H1 (cell line): Measurements from ENCODE around the gene SYCE3. TPM values are rescaled to one million over a fixed set of nuclear protein-coding genes. Genes with fewer than 3 reads are reported as not detected.

Source experiments
- CTCF ChIA-PET: fragments of 300-600 bp; sonication (Branson Sonifier 250); formaldehyde crosslinking; loops from one replicate; lab custom pipeline; 2021; ENCODE audit not compliant: partially characterized antibody; lab: Charles Lee
- POLR2A ChIA-PET: fragments of 300-600 bp; sonication (Branson Sonifier 250); formaldehyde crosslinking; loops from one replicate; lab custom pipeline; 2021; ENCODE audit warnings: inconsistent platforms; ENCODE audit not compliant: partially characterized antibody; lab: Charles Lee
- DNase-seq, 2 experiments: peaks; one replicate each; pipeline versions ENCODE4 v3.0.0 to v3.0.0-alpha.2; 2010 to 2022; ENCODE audit warnings: low spot score in 2 of 2, low read depth in 1 of 2, mixed read lengths in 1 of 2
- FAIRE-seq: peaks from 2 replicates; lab custom pipeline; 2011; peaks lifted over from hg19 to GRCh38; lab: Jason Lieb, UNC
- H2AFZ ChIP-seq: 2 replicates; pipeline ENCODE4 v1.8.1; 2012; ENCODE audit warnings: low read length, inconsistent platforms
- H2AK5ac ChIP-seq: 2 replicates; pipeline ENCODE4 v1.6.1; 2013; ENCODE audit warnings: low read depth, low read length
- H2BK120ac ChIP-seq: replicated peaks from 2 replicates; pipeline ENCODE3; 2013; ENCODE audit warnings: low read depth, low read length, inconsistent platforms
- H2BK12ac ChIP-seq: 2 replicates; pipeline ENCODE4 v1.6.1; 2013; ENCODE audit warnings: low read depth, low read length
- H2BK15ac ChIP-seq: 2 replicates; pipeline ENCODE4 v1.6.1; 2013; ENCODE audit warnings: low read length
- H2BK20ac ChIP-seq: 2 replicates; pipeline ENCODE4 v1.6.1; 2013; ENCODE audit warnings: low read length
- H2BK5ac ChIP-seq: 2 replicates; pipeline ENCODE4 v1.6.1; 2013; ENCODE audit warnings: low read depth, low read length
- H3K14ac ChIP-seq: 2 replicates; pipeline ENCODE4 v1.6.1; 2013; ENCODE audit warnings: inconsistent platforms; ENCODE audit not compliant: insufficient read length
- H3K18ac ChIP-seq: 2 replicates; pipeline ENCODE4 v1.6.1; 2013; ENCODE audit warnings: low read length; ENCODE audit errors: extremely low read depth
- H3K23ac ChIP-seq: 2 replicates; pipeline ENCODE4 v1.6.1; 2013; ENCODE audit warnings: inconsistent platforms; ENCODE audit not compliant: insufficient read length
- H3K23me2 ChIP-seq: 2 replicates; pipeline ENCODE4 v1.6.1; 2013; ENCODE audit warnings: low read depth, low read length
- H3K27ac ChIP-seq: 2 replicates; pipeline ENCODE4 v1.6.1; 2011; ENCODE audit warnings: low read depth, low read length, inconsistent platforms
- H3K27me3 ChIP-seq, 4 experiments: replicated peaks in 1 of 4; 1 replicate in 1 of 4; 2 replicates in 3 of 4; pipeline versions ENCODE4 v1.6.1 to v1.8.1; 2011 to 2013; ENCODE audit warnings: low read length in 3 of 4, mild to moderate bottlenecking in 3 of 4, inconsistent platforms in 2 of 4, mixed read lengths in 2 of 4, moderate library complexity in 1 of 4; ENCODE audit not compliant: control insufficient read depth in 3 of 4, insufficient read depth in 3 of 4; ENCODE audit errors: extremely low read depth in 1 of 4
- H3K36me3 ChIP-seq, 4 experiments: 2 replicates each; pipeline versions ENCODE4 v1.6.1 to v1.8.1; 2011 to 2013; ENCODE audit warnings: mild to moderate bottlenecking in 4 of 4, low read length in 3 of 4, moderate library complexity in 2 of 4, control low read depth in 1 of 4, inconsistent platforms in 1 of 4; ENCODE audit not compliant: insufficient read depth in 4 of 4, control insufficient read depth in 2 of 4
- H3K4ac ChIP-seq: replicated peaks from 2 replicates; pipeline ENCODE3; 2013; ENCODE audit warnings: low read length, low read depth, mixed read lengths, inconsistent platforms; ENCODE audit not compliant: insufficient read length
- H3K4me1 ChIP-seq, 4 experiments: replicated peaks in 1 of 4; 1 replicate in 1 of 4; 2 replicates in 3 of 4; pipeline versions ENCODE4 v1.6.1 to v1.8.1; 2011 to 2013; ENCODE audit warnings: low read length in 3 of 4, inconsistent platforms in 2 of 4, mixed read lengths in 1 of 4; ENCODE audit not compliant: insufficient read depth in 4 of 4, control insufficient read depth in 3 of 4
- H3K4me2 ChIP-seq, 2 experiments: 2 replicates each; pipeline versions ENCODE4 v1.6.1 to v1.8.1; 2011 to 2013; ENCODE audit warnings: low read depth in 2 of 2, low read length in 2 of 2, control low read depth in 1 of 2, inconsistent platforms in 1 of 2, mild to moderate bottlenecking in 1 of 2; ENCODE audit not compliant: insufficient read depth in 1 of 2
- H3K4me3 ChIP-seq, 4 experiments: fragments of 200-600, 300-600 bp in 1 of 4; sonication (generic), shearing (Covaris generic), sonication (Bioruptor Twin) in 1 of 4; 2 replicates each; pipeline versions ENCODE4 v1.5.1 to v1.8.1; 2011 to 2016; ENCODE audit warnings: low read length in 4 of 4, low read depth in 3 of 4, control low read depth in 2 of 4, inconsistent platforms in 2 of 4, mild to moderate bottlenecking in 2 of 4, mixed read lengths in 1 of 4, moderate library complexity in 1 of 4; ENCODE audit not compliant: insufficient read depth in 2 of 4; ENCODE audit errors: extremely low read depth in 1 of 4
- H3K56ac ChIP-seq: replicated peaks from 2 replicates; pipeline ENCODE3; 2013; ENCODE audit warnings: low read depth, mild to moderate bottlenecking, mixed read lengths, low read length, inconsistent platforms; ENCODE audit not compliant: insufficient read length
- H3K79me1 ChIP-seq: 2 replicates; pipeline ENCODE4 v1.6.1; 2013; ENCODE audit warnings: low read depth, low read length, control low read depth
- H3K79me2 ChIP-seq, 2 experiments: 2 replicates each; pipeline versions ENCODE4 v1.6.1 to v1.8.1; 2012 to 2013; ENCODE audit warnings: low read length in 2 of 2, mild to moderate bottlenecking in 2 of 2, inconsistent platforms in 1 of 2; ENCODE audit not compliant: insufficient read depth in 2 of 2, control insufficient read depth in 1 of 2
- H3K9ac ChIP-seq, 4 experiments: replicated peaks in 1 of 4; 1 replicate in 1 of 4; 2 replicates in 3 of 4; pipeline versions ENCODE4 v1.6.1 to v1.8.1; 2011 to 2013; ENCODE audit warnings: low read depth in 3 of 4, low read length in 3 of 4, control low read depth in 2 of 4, mild to moderate bottlenecking in 2 of 4, moderate library complexity in 2 of 4, inconsistent platforms in 1 of 4; ENCODE audit errors: extremely low read depth in 1 of 4
- H3K9me3 ChIP-seq, 2 experiments: 2 replicates each; pipeline versions ENCODE4 v1.6.1 to v1.8.1; 2012 to 2013; ENCODE audit warnings: mild to moderate bottlenecking in 2 of 2, moderate library complexity in 2 of 2, control low read depth in 1 of 2, inconsistent platforms in 1 of 2, low read depth in 1 of 2, low read length in 1 of 2, mixed read lengths in 1 of 2; ENCODE audit not compliant: insufficient read depth in 2 of 2
- H4K20me1 ChIP-seq, 2 experiments: replicated peaks in 1 of 2; 2 replicates each; pipeline versions ENCODE3 to v1.8.1; 2011 to 2013; ENCODE audit warnings: inconsistent platforms in 2 of 2, low read length in 2 of 2, mild to moderate bottlenecking in 1 of 2; ENCODE audit not compliant: insufficient read depth in 2 of 2, control insufficient read depth in 1 of 2
- H4K5ac ChIP-seq: 2 replicates; pipeline ENCODE4 v1.6.1; 2013; ENCODE audit warnings: low read length, low read depth, mixed read lengths, inconsistent platforms; ENCODE audit not compliant: insufficient read length
- H4K8ac ChIP-seq: 2 replicates; pipeline ENCODE4 v1.8.0; 2013; ENCODE audit warnings: mild to moderate bottlenecking, moderate library complexity, low read length, inconsistent platforms; ENCODE audit not compliant: insufficient read depth; ENCODE audit errors: extremely low read depth
- H4K91ac ChIP-seq: replicated peaks from 2 replicates; pipeline ENCODE3; 2013; ENCODE audit warnings: low read length, mixed read lengths, inconsistent platforms; ENCODE audit not compliant: insufficient read length
- CHD1 ChIP-seq: IDR thresholded peaks from 2 replicates; pipeline ENCODE4 v1.6.1; 2012; ENCODE audit warnings: low read depth, low read length, improper control_type of control experiment
- EGR1 ChIP-seq: IDR thresholded peaks from 2 replicates; pipeline ENCODE4 v1.6.1; 2011; ENCODE audit warnings: low read depth, low read length, borderline replicate concordance
- EZH2 ChIP-seq: fragments of 200-600 bp; sonication (generic); IDR thresholded peaks from 2 replicates; pipeline ENCODE4 v1.7.1; 2012; ENCODE audit warnings: low read depth, mild to moderate bottlenecking, moderate library complexity, low read length, inconsistent platforms; ENCODE audit not compliant: severe bottlenecking
- KDM4A ChIP-seq: IDR thresholded peaks from one replicate; pipeline ENCODE4 v1.7.1; 2012; ENCODE audit warnings: low read depth, mild to moderate bottlenecking, moderate library complexity, low read length, inconsistent platforms; ENCODE audit not compliant: severe bottlenecking
- RNF2 ChIP-seq: fragments of 200-900, 300-1000 bp; sonication (generic); IDR thresholded peaks from 2 replicates; pipeline ENCODE4 v1.7.1; 2016; ENCODE audit warnings: borderline replicate concordance, low read depth, mild to moderate bottlenecking, antibody characterized with exemption, low read length; ENCODE audit not compliant: poor library complexity, severe bottlenecking; ENCODE audit errors: missing control alignments
- SUZ12 ChIP-seq: fragments of 200-600 bp; sonication (generic); IDR thresholded peaks from 2 replicates; pipeline ENCODE4 v1.6.1; 2012; ENCODE audit warnings: mild to moderate bottlenecking, inconsistent platforms, low read length, moderate library complexity, mixed read lengths
- WGBS, 2 experiments: shearing (Covaris generic) in 1 of 2; methylation state at CpG; one replicate each; pipeline versions ENCODE4 v1.1.6 to v1.1.7; 2013 to 2015; ENCODE audit warnings: low lambda C conversion rate in 2 of 2, mixed read lengths in 2 of 2, inconsistent platforms in 1 of 2, low coverage in 1 of 2, missing lambda C conversion rate in 1 of 2; ENCODE audit not compliant: insufficient replicate concordance in 2 of 2, insufficient coverage in 1 of 2, insufficient read length in 1 of 2; ENCODE audit errors: extremely low coverage in 1 of 2, missing lambda C conversion rate in 1 of 2; 5-methylcytosine and 5-hydroxymethylcytosine counted together
- polyA plus RNA-seq, 7 experiments: library from polyadenylated mRNA; depleted of rRNA in 3 of 7; stranded (reverse) in 5 of 7; unstranded in 2 of 7; fragments of >200 nt in 5 of 7; fragments of 200-250 nt in 2 of 7; gene quantifications; 1 replicate in 5 of 7; 2 replicates in 1 of 7; 4 replicates in 1 of 7; pipeline versions ENCODE4 v1.2.1 to v1.2.3, GENCODE V29; 2011 to 2013; ENCODE audit warnings: missing spikeins in 2 of 7, mixed read lengths in 2 of 7
- total RNA-seq: library from RNA; stranded (reverse); fragmentation: NEBNext Ultra II Directional; extraction: Animal tissue kit (Norgen Biotek cat#: 25700); gene quantifications from 2 replicates; pipeline ENCODE4 v1.2.1, GENCODE V29; 2021
- TF ChIP-seq, protein P1 (sequence below): IDR thresholded peaks from 2 replicates; pipeline ENCODE4 v1.6.1; 2012; ENCODE audit warnings: inconsistent platforms
- TF ChIP-seq, protein P2 (sequence below): IDR thresholded peaks from 2 replicates; pipeline ENCODE4 v1.6.1; 2012; ENCODE audit warnings: inconsistent platforms

Gene SYCE3
- total and polyA plus RNA-seq, 2 of the 8 experiments (the other 6 are each of a cell fraction or from before 2014, with no cell fraction given) = 1.9 TPM; not detected in 1

DNA sequence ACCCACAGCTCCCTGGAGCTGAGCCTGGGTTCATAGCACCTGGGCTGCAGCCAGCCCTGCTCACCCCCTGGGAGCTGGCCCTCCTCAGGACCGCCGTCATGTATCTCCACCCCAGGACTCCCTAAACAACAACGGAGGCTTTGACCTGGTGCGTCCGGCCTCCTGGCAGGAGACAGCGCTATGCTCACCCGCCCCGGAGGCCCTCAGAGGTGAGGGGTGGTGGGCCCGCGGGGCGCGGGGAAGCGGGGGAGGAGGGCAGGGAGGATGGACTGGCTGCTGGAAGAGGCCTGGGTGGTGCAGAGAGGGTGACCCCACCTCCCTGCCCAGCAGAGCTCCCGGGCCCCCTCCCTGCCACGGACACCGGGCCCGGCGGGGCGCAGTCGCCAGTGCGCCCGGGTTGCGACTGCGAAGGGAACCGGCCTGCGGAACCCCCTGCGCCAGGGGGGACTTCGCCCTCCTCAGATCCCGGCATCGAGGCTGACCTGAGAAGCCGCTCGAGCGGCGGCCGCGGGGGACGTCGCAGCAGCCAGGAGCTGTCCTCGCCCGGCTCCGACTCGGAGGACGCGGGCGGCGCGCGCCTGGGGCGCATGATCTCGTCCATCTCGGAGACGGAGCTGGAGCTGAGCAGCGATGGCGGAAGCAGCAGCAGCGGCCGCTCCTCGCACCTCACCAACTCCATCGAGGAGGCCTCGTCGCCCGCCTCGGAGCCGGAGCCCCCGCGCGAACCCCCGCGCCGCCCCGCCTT lies 41.0 kb upstream of the SYCE3 start:
- H3K4me3 ChIP-seq = peak overlapping the region in 3 of 4 experiments; percentile 26 to 55 (median 27); a peak in 6 of 8 replicates
- no peaks in the 10 kb centered on the region for H3K9me3 ChIP-seq
- H3K27ac ChIP-seq = no peak overlapping the region
- peaks cover 2% of the 10 kb centered on the region; the same call in 1 of the 2 replicates for H3K23me2 ChIP-seq
- H2AK5ac ChIP-seq = no peak overlapping the region
- H3K9ac ChIP-seq = no peak overlapping the region
- no peak overlapping the region for H2BK12ac ChIP-seq
- H2AFZ ChIP-seq = no peak overlapping the region
- no peak overlapping the region for H3K4ac ChIP-seq
- H3K79me1 ChIP-seq = no peaks in the 10 kb centered on the region
- no peak overlapping the region for H4K5ac ChIP-seq
- H2BK20ac ChIP-seq = no peak overlapping the region
- H3K18ac ChIP-seq = no peak overlapping the region
- H3K4me1 ChIP-seq = peaks cover 0 to 16% (median 4%) of the 10 kb centered on the region in 4 experiments; a peak in 5 of 7 replicates
- H3K56ac ChIP-seq = no peak overlapping the region
- H2BK5ac ChIP-seq = no peak overlapping the region
- peaks cover 0 to 3% (median 0%) of the 10 kb centered on the region in 4 experiments; a peak in 1 of 8 replicates for H3K36me3 ChIP-seq
- H2BK15ac ChIP-seq = no peak overlapping the region
- H3K79me2 ChIP-seq = no peaks in the 10 kb centered on the region
- H3K23ac ChIP-seq = no peak overlapping the region
- H4K8ac ChIP-seq = peak overlapping the region; percentile 51; the same call in 1 of the 2 replicates
- CTCF ChIA-PET = interaction anchor here (0.7 to 2.5 kb wide), 5 partner anchors 9 to 25 kb away, joined by 3 to 9 read pairs (median 3); partner anchors contain the start of gene CPT1B
- POLR2A ChIA-PET = interaction anchor here (1.0 kb wide), 1 partner anchor 60 kb away, joined by 4 read pairs; no protein-coding TSS in a partner anchor
- TF ChIP-seq RNF2 (peak; percentile 37), SUZ12 (peak; percentile 92), KDM4A (peak; percentile 55), CHD1 (no peak), EGR1 (no peak), EZH2 (peak; percentile 91)
- TF ChIP-seq, protein P1, sequence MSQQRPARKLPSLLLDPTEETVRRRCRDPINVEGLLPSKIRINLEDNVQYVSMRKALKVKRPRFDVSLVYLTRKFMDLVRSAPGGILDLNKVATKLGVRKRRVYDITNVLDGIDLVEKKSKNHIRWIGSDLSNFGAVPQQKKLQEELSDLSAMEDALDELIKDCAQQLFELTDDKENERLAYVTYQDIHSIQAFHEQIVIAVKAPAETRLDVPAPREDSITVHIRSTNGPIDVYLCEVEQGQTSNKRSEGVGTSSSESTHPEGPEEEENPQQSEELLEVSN = 0 out of 2 replicates have a peak, but pooled peaks have one; percentile 9
- TF ChIP-seq, protein P2, sequence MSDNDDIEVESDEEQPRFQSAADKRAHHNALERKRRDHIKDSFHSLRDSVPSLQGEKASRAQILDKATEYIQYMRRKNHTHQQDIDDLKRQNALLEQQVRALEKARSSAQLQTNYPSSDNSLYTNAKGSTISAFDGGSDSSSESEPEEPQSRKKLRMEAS = 0 out of 2 replicates have a peak, but pooled peaks have one; percentile 29
- H4K20me1 ChIP-seq = peaks cover 11 to 15% of the 10 kb centered on the region in 2 experiments
- FAIRE-seq = no peak
- no peak overlapping the region for H4K91ac ChIP-seq
- DNase-seq = no peak
- peaks cover 54 to 77% (median 65%) of the 10 kb centered on the region in 4 experiments; a peak in 6 of 7 replicates for H3K27me3 ChIP-seq
- H3K14ac ChIP-seq = no peak overlapping the region
- peak overlapping the region; percentile 29 to 64 for H3K4me2 ChIP-seq
- H2BK120ac ChIP-seq = no peak overlapping the region
- 5% methylated on average over 22 of the region's 70 CpGs; no CpG with 5 or more reads in 1 of the 2 experiments for WGBS, 2 experiments
